ENCODE data around the gene STAB1. TPM values are rescaled to one million over a fixed set of nuclear protein-coding genes. Genes with fewer than 3 reads are reported as not detected.

STAB1 gene
- total RNA-seq = not detected

GRCh38 chr3:52494886-52495495 is at the start of gene STAB1:
STAB1 (plus strand) TSS chr3:52495338; CDS start chr3:52495414, 76 bp downstream.

GRCh38 chr3:52453496-52454249 is 41.5 kb upstream of the STAB1 start, which contains the start of gene TNNC1:
TNNC1 (minus strand) TSS chr3:52454041; CDS start chr3:52454015, 26 bp downstream.

GRCh38 chr3:52455283-52456168 is 39.6 kb upstream of the STAB1 start, which contains the start of gene NISCH:
NISCH (plus strand) TSS chr3:52455604; CDS start chr3:52455642, 38 bp downstream.

GRCh38 chr3:52533623-52534280 is 38.6 kb downstream of the STAB1 start, which contains the start of gene NT5DC2:
NT5DC2 (minus strand) TSS chr3:52533857; CDS start chr3:52533737, 120 bp downstream.

GRCh38 chr3:52536369-52537164 is 41.4 kb downstream of the STAB1 start, which contains the start of gene UQCC5:
UQCC5 (plus strand) TSS chr3:52536605; CDS start chr3:52536756, 151 bp downstream.

Other genes starting within 250 kb of the STAB1 start
- gene PPM1M, start 249.6 kb upstream of the STAB1 start, total RNA-seq = 100 to 1,000 TPM; 104 to 109 TPM
- gene WDR82, start 216.7 kb upstream of the STAB1 start, total RNA-seq = 100 to 1,000 TPM; 139 to 141 TPM
- gene GLYCTK, start 207.5 kb upstream of the STAB1 start, total RNA-seq = 10 to 100 TPM; 35.3 TPM
- 10 to 100 TPM; 26.3 to 27.1 TPM for gene DNAH1, start 179.0 kb upstream of the STAB1 start, total RNA-seq
- 10 to 100 TPM; 87.8 to 90.6 TPM for gene BAP1, start 85.3 kb upstream of the STAB1 start, total RNA-seq
- 10 to 100 TPM; 17.1 to 19.7 TPM for gene PHF7, start 84.7 kb upstream of the STAB1 start, total RNA-seq
- not detected for gene SEMA3G, start 50.2 kb upstream of the STAB1 start, total RNA-seq
- gene TNNC1, start 41.3 kb upstream of the STAB1 start, total RNA-seq = 1 to 10 TPM; 1.9 to 2.1 TPM
- 10 to 100 TPM; 86.5 to 90.2 TPM for gene NISCH, start 39.7 kb upstream of the STAB1 start, total RNA-seq
- 10 to 100 TPM; 23.6 to 27.3 TPM for gene NT5DC2, start 38.5 kb downstream of the STAB1 start, total RNA-seq
- 1 to 10 TPM; 9.2 to 9.6 TPM for gene UQCC5, start 41.3 kb downstream of the STAB1 start, total RNA-seq
- 10 to 100 TPM; 81.3 to 81.5 TPM for gene PBRM1, start 190.6 kb downstream of the STAB1 start, total RNA-seq
- 10 to 100 TPM; 71.3 to 72.0 TPM for gene GNL3, start 190.7 kb downstream of the STAB1 start, total RNA-seq
- 10 to 100 TPM; 39.6 to 41.7 TPM for gene GLT8D1, start 210.5 kb downstream of the STAB1 start, total RNA-seq
- 10 to 100 TPM; 92.3 to 98.5 TPM for gene SPCS1, start 210.8 kb downstream of the STAB1 start, total RNA-seq

Data from activated naive CD4-positive, alpha-beta T cell treated with anti-CD3 and anti-CD28 coated beads, Interleukin-2, amount 10 ng/mL, durations not matched to agents 5 hours and 36 hours (primary cell).